SKM-1 (cell line): ENCODE data around the gene EPHB1.
"Not testable (repeated sequence)": the region's sequence is repeated elsewhere in the genome, so short reads cannot be mapped to it uniquely, and the experiment has no call there.

Experiments
- DNase-seq: peaks from one replicate; lab custom pipeline; 2025; ENCODE audit not compliant: unreplicated experiment; lab: John Stamatoyannopoulos, UW

Gene EPHB1

GRCh38 chr3:135106445-135106844 is 311.4 kb downstream of the EPHB1 start:
- no peak for DNase-seq

GRCh38 chr3:135107043-135107442 is 312.0 kb downstream of the EPHB1 start:
- no peak for DNase-seq

GRCh38 chr3:135109681-135110080 is 314.6 kb downstream of the EPHB1 start:
- DNase-seq = no peak

- not testable (repeated sequence) for DNase-seq
Observed at GRCh38 chr3:135114551-135114950, 319.5 kb downstream of the EPHB1 start.

DNA sequence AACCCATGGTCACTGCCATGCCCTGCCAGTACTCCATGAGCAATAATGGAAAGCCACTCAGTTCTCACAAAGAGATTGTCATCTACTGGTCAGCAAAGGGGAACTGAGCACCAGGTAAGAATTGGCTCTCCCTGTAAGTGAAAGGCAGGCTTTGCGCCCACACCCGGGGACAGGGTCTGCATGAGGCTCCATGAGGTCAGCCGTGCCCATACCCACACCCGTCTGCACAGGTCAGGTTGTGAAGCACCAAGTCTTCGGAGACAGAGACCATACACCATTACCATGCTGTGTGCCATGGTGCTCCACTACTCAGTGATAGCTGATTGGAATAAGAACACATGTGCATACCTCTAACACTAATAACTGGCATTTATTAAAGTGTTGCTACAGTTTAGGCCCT is 322.9 kb downstream of the EPHB1 start:
- no peak for DNase-seq

DNA sequence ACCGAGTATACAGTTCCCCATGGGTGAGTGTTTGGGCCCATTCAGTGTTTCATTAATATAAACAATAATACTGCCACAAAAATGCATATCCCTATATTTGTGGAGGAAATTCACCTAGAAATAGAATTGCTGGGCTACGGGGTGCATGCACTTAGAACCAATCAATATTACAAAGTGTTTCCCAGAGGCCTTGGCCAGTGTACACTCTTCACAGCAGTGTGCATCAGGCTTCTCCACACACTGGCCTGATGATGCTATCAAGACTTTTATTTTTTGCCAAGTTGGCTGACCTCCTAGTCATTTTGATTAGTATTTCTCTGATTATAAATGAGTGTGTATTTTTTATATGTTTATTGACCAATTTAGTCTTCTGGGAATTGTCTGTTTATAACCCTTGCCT is 323.7 kb downstream of the EPHB1 start:
- DNase-seq = no peak

DNA sequence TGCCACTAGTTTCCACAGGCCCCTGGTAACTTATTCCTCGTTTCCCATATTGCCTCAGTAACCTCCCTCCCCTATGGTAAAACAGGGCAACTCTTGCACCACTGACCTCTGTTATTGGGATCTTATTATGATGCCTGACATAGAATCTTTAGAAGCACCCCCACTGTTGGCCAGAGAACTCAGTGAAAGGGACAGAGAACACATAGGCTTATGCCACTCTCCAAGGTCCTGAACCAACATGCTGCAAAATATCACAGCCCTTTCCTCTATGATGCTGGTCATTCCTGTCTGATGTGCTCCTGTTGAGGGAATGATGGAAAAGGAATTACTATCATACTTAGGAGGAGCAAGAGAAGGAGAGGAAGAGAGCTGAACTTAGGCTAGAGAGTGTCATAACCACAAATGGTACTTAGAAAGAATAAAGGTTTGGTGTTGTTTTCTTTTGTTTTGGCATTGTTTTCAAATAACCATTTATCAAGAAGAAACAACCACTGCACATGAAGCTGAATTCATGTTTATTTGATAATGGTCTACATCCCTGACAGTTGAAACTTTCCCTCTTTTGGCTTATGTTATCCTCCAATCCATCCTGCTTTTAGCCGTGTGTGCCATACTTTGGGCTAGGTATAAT is 330.2 kb downstream of the EPHB1 start:
- no peak for DNase-seq

DNA sequence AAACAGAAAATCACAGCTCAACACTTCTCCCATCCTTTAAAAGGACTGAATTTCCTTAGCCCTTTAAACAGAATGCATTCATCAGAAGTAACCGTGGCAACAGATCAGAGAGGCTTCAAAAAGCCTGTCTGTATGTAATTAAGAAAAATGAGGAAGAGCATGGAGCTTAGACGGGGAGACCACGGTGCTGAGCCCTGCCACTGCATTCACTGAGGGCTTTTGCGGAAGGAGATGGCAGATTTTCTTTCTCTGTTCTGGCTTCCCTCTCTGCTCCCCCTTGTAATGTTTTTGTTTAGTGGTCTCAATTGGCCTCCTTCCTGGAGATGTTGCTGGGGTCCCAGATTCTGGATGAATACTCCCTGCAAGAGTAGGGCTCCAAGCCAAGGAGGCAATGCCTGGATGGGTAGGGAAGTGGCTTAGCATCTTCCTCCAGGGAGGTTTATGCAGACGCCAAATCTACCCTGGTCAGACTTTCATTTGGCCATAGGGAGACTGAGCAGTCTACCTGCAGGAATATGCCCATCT is 332.9 kb downstream of the EPHB1 start:
- no peak for DNase-seq

DNA sequence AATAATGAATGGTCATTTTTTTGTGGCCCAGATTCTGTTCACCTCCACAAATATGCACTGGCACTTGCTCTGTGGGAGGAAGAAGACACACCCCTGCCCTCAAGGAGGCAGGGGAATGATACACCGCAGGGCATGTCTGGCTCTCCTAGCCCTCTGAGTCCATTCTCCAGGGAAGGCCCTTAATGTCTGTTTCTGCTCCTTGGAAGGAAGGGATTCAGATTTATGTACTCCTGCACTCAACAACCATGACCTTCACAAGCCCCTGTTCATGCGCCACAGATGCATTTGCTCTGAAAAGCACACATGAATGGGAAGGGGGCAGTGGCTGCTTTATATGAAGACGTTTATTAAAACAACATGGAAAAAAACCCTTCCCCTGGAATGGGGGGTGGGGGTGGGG is 333.8 kb downstream of the EPHB1 start:
- DNase-seq = no peak

DNA sequence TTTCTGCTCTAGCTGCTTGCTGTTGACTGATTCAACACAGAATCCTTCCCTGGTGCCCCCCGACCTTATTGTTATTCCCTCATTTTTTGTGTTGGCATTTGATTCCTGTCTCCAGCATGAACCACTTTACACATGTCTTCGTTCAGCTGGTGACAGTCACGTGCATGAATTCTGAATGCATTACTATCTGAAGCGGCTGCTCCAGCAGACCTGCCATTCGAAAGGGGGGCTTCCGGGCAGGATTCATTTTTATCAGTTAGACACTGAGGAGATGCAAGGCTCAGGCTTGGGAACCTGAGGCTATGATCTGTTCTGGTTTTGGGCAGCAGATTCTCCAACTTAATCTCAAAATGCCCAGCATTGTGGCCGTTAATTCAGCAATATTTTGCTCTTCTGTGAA is 336.2 kb downstream of the EPHB1 start:
- no peak for DNase-seq

DNA sequence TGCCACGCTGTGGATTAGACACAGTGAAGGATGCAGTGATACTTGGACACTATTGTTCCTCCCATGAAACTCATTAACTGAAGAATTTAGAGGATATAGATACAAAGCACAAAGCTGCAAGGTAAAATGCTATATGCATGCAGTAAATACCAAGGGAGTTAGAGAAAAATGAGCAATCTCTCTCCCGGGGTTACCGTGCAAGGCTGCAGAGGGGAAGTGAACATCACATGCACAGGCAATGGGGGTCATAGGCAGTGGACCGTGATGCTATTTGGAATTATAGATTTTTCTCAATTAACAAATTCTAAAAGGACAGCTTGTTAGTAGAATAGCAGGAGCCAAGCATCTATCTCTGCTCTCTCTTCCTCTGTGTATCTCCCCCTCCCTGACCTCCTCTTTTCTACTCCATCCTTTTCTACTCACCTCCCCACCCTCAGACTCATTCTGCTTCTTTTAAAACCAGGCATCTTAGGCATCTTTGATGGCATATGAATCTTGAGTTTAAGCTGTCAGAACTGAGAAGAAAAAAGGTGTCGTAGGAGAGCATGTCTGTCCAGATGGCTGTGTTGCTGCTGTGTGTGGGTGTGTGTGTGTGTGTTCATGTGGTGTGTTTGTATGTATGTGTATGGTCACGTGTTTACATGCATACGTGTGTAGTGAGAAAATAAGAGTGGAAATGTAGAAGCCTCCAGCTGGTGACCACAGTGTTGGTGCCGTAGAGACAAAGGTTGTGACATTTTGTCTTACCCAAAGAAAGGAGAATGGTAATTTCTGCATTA is 339.0 kb downstream of the EPHB1 start:
- DNase-seq = no peak

DNA sequence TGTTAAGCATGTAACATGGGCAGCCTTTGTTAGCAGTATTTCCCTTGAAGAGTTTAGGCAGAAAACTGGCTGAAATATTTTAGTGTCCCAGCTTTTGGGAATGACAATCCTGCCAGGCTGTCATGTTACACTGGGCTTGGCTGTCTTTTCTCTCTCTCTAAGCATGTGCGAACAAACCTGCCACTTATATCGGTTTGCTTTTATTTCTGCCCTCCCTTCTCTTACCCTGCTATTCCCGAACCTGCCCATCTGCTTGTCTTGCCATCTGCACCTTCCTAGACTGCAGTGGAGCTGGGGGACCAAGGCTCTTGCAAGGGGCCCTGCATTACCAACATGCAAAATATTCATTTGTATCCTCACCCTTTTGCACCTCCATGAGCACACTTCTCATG is 339.6 kb downstream of the EPHB1 start:
- DNase-seq = no peak

DNA sequence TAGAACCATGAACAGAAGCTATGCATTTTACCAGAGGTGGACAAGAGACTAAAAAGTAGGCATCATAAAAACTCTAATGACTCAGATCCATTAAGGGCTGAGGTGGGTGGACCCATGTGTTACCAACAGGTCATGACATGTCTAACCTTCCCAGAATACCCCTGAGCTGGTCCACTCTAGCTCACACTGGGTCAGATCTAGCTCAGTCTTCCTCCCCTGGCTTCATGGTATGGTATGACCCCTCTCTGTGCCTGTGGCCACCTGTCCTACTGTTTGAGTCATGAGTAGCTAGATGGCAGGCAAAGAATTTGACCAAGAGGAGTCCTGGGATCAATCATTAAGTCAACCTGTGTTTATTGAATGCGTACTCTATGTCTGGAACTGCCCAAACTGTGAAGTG is 340.4 kb downstream of the EPHB1 start:
- no peak for DNase-seq

DNA sequence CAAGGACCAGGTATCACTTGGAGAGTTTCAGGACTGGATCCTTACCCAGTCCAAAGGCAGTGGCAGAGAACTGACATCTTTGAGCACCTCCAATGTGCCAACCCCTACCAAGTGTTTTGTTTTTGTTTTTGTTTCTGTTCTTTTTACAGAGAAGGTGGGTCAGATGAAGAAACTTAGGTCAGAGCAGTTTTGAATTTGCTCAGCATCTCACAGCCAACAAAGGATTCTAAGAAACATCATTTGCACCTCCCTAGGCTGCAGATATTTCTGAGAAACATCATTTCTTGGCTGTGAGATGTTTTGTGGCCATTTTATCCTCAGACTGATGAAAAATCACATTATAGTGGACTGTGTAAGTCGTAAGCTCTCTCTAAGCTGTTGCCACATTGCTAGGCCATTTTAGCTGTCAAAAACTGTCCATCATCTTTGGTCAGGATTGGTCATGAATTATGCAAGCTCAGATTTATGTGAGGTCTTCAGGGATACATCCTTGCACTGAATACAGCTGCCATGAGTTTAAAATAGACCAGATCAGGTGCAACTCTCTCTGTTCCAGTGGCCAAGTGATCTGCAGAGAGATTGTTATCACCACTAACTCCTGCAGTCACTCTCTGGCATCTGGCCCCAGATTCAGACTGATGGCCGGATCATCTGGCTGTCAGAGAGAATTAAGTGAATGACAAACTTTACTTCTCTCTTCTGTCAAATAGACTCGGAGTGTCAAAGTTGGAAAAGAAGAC is 341.5 kb downstream of the EPHB1 start:
- no peak for DNase-seq

- DNase-seq = no peak
Observed at GRCh38 chr3:135137296-135137695, 342.2 kb downstream of the EPHB1 start.

DNA sequence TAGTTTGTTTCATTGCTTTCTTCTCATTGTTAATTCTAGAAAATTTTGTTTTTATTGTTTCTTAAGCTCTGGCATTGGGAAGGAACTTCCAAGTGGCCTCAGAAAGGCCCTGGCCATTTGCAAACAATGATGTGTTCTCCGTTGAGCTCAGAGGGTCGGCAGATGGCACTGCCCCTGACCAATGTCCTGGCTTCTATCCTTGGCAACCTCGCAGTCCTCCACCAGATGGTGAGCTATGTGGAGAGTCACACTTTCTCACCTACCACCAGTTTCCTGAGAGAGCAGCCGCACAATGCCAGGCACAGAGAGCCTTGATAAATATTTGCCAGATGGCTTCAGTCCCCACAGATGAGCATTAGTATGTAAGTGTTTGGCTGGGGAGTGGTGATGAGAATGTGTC is 343.7 kb downstream of the EPHB1 start:
- DNase-seq = no peak

DNA sequence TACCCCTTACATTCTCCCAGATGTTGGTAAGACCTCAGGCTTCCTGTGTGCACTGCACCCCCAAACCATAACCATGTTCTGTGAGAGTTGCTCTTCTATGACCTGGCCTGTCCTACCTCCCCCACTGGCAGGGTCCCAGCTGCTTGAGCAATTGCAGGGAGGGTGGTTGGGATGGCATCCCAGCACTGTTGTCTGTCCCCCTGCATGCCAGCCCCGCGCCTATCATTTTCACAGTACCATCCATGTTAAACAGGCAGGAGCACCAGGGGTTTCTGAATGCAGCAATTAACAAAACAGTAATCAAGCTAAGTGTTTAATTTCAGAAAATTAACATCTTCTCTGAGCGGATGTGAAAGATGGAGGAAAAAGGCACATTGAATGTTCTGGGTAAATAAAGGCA is 345.5 kb downstream of the EPHB1 start:
- DNase-seq = no peak

GRCh38 chr3:135141160-135141559 is 346.1 kb downstream of the EPHB1 start:
- no peak for DNase-seq

GRCh38 chr3:135141672-135142071 is 346.6 kb downstream of the EPHB1 start:
- DNase-seq = no peak

GRCh38 chr3:135142530-135142929 is 347.5 kb downstream of the EPHB1 start:
- DNase-seq = no peak

GRCh38 chr3:135143474-135143873 is 348.4 kb downstream of the EPHB1 start:
- no peak for DNase-seq

DNA sequence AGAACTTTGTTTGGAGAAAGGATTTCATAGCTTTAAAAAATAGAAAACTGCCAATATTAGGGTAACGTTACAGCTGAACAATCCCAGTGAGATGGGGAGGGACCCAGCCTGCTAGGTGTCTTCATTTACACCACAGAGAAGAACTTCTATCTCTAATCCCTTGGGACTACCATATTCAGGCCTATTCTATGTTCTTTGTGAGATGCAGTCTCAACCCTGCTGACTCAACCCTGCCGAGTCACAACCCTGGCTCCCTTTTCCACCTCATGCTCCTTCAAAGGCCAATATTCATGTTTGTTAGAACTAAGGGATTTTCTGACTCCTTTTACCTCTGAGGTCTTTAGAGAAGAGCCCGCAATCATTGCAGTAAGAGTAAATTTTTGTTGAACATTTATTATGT is 350.5 kb downstream of the EPHB1 start:
- no peak for DNase-seq
